IPS-NIHi7 (cell line): ENCODE data around the gene CYP26A1.

Experiments
- DNase-seq: peaks from one replicate; pipeline ENCODE4 v3.0.0; 2012; ENCODE audit warnings: mixed read lengths; ENCODE audit errors: extremely low spot score

The CYP26A1 gene

GRCh38 chr10:93115661-93116383 lies 42.1 kb downstream of the CYP26A1 start:
- DNase-seq, result peak; percentile 91

GRCh38 chr10:93121311-93121710 lies 47.6 kb downstream of the CYP26A1 start:
- no peak for DNase-seq

DNA sequence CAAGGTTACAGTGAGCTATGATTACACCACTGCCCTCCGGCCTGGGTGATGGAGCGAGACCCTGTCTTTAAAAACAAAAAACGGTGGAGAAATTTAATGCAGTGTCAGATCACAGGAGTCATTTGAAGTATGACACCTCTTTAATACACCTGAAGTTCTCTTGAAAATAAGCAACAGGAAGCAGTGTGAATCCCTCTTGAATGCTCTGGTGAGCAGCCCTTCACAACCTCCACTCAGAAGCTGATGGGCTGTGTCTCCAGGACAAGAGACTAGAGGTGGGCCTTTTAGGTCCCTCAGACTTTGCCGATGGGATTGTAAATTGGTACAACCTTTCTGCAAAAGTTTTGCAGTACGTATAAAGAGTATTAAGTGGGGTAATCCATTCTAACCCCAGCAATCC lies 50.1 kb downstream of the CYP26A1 start:
- DNase-seq, result no peak

GRCh38 chr10:93124580-93125318 lies 51.1 kb downstream of the CYP26A1 start:
- no peak for DNase-seq

DNA sequence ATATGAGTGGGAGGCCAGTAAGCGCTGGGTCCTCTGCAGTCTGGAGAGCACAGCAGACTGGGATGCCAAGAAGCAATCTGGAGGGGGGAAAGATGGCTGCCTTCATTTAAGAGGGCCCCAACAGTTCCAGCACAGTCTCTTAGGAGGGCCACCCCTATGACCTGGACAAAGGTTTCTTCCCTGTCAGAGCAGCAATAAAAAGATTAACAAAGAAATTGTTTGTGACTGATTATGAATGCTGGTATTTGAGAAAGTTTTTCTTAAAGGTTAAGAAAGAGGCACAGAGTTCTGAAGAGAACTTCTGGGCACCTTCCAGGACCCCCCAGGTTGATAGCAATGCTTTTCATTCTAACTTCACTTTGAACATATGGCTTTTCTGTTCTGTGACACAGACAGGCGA lies 52.3 kb downstream of the CYP26A1 start:
- DNase-seq, result no peak

GRCh38 chr10:93126483-93127052 lies 52.9 kb downstream of the CYP26A1 start:
- DNase-seq, result peak; percentile 49
